ENCODE results near the gene OR4D11.
"Not testable (repeated sequence)": the region's sequence is repeated elsewhere in the genome, so short reads cannot be mapped to it uniquely, and the experiment has no call there.

OR4D11 gene

GRCh38 chr11:59511675-59512074 lies 8.3 kb downstream of the OR4D11 start:
- H3K36me3 ChIP-seq (ENCODE audit: control insufficient read depth, insufficient read depth, low read length): no peaks in the 10 kb centered on the region
- H3K27me3 ChIP-seq (ENCODE audit: control insufficient read depth, insufficient read depth, low read length): no peaks in the 10 kb centered on the region
- H3K4me2 ChIP-seq (ENCODE audit: low read length): no peak overlapping the region
- H3K79me2 ChIP-seq: no peaks in the 10 kb centered on the region
- no peak overlapping the region for H2AFZ ChIP-seq
- H3K9ac ChIP-seq: no peak overlapping the region
- TF ChIP-seq CTCF (IDR thresholded peaks at IDR 0.05): no peak
- no peaks in the 10 kb centered on the region for H3K4me1 ChIP-seq
- H3K4me3 ChIP-seq (ENCODE audit: low read depth, low read length): no peak overlapping the region
- H3K9me3 ChIP-seq (ENCODE audit: control insufficient read depth, low read length): no peaks in the 10 kb centered on the region
- no peak overlapping the region for H3K27ac ChIP-seq

DNA sequence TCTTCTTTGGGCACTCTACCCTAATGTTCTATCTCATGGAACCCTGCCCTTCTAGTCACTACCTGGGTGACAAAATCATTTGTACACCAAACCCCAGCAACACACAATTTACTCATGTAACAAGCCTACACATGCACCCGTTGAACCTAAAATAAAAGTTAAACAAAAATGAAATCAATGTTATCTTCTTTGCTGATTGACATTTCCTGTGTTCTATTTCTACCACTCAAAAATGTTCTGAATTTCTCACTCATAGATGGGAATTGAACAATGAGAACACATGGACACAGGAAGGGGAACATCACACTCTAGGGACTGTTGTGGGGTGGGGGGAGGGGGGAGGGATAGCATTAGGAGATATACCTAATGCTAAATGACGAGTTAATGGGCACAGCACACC lies 16.8 kb downstream of the OR4D11 start:
- H3K4me1 ChIP-seq; H3K4me3 ChIP-seq (ENCODE audit: low read depth, low read length); H3K4me2 ChIP-seq (ENCODE audit: low read length); H3K27ac ChIP-seq; H3K9me3 ChIP-seq (ENCODE audit: control insufficient read depth, low read length); H2AFZ ChIP-seq; H3K79me2 ChIP-seq; H3K36me3 ChIP-seq (ENCODE audit: control insufficient read depth, insufficient read depth, low read length); H3K27me3 ChIP-seq (ENCODE audit: control insufficient read depth, insufficient read depth, low read length); H3K9ac ChIP-seq: not testable (repeated sequence)

DNA sequence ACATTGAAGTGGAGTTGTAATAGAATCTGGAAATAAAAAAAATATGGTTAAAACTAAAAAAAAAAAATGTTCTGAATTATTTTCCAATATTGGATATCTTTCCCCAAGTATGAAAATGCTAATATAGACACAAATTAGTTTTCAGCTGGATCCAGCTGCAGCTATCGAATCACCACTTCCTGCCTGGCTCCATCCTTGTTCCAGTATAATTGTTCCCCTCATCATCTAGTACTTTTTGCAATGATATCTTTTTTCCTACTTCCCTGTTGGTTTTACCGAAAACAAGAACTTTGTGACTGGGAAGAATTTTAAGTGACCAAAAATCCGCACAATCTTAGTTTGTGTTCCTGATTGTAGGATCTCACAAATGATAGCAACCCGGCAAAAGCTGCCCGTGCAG lies 17.4 kb downstream of the OR4D11 start:
- Histone ChIP-seq H3K27me3 (ENCODE audit: control insufficient read depth, insufficient read depth, low read length) (no peaks in the 10 kb centered on the region), H3K79me2 (no peaks in the 10 kb centered on the region), H3K9ac (no peak overlapping the region), H3K4me1 (no peaks in the 10 kb centered on the region), H3K27ac (no peak overlapping the region), H3K36me3 (ENCODE audit: control insufficient read depth, insufficient read depth, low read length) (no peaks in the 10 kb centered on the region), H3K4me2 (ENCODE audit: low read length) (no peak overlapping the region), H3K9me3 (ENCODE audit: control insufficient read depth, low read length) (no peaks in the 10 kb centered on the region), H3K4me3 (ENCODE audit: low read depth, low read length) (no peak overlapping the region), H2AFZ (no peak overlapping the region)
- no peak for TF ChIP-seq CTCF (IDR thresholded peaks at IDR 0.05)

GRCh38 chr11:59523541-59523940 lies 20.2 kb downstream of the OR4D11 start:
- no peak for TF ChIP-seq CTCF (IDR thresholded peaks at IDR 0.05)
- Histone ChIP-seq H3K27me3 (ENCODE audit: control insufficient read depth, insufficient read depth, low read length) (no peaks in the 10 kb centered on the region), H3K79me2 (no peaks in the 10 kb centered on the region)

DNA sequence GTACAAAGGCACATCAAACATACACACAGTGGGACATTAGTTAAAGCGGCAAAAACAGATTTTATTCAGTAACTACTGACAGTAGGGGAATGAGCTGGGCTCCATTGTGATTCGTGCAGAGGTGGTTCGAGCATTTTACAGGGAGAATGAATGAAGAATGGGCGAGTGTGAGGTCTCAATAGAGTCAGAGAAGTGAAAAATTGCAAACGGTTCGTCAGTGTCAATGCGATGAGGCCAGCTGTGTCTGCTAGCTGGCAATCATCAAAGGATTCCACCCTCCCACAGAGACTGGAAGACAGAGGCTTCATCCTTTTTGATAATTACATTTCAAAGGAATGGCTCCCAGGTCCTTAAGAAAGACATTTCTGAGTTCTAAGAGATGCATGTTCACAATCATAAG lies 25.3 kb downstream of the OR4D11 start:
- Histone ChIP-seq H3K27me3 (ENCODE audit: control insufficient read depth, insufficient read depth, low read length) (no peaks in the 10 kb centered on the region), H3K4me3 (ENCODE audit: low read depth, low read length) (no peak overlapping the region), H3K9ac (no peak overlapping the region), H2AFZ (no peak overlapping the region), H3K4me2 (ENCODE audit: low read length) (no peak overlapping the region), H3K27ac (no peak overlapping the region), H3K9me3 (ENCODE audit: control insufficient read depth, low read length) (no peaks in the 10 kb centered on the region), H3K79me2 (no peaks in the 10 kb centered on the region), H3K4me1 (no peaks in the 10 kb centered on the region), H3K36me3 (ENCODE audit: control insufficient read depth, insufficient read depth, low read length) (no peaks in the 10 kb centered on the region)
- TF ChIP-seq CTCF (IDR thresholded peaks at IDR 0.05): no peak

More at GRCh38 chr11:59523541-59523940, 20.2 kb downstream of the OR4D11 start:
- no peak overlapping the region for H3K9ac ChIP-seq
- H3K4me2 ChIP-seq (ENCODE audit: low read length): no peak overlapping the region
- no peak overlapping the region for H3K27ac ChIP-seq
- no peaks in the 10 kb centered on the region for H3K9me3 ChIP-seq (ENCODE audit: control insufficient read depth, low read length)
- no peak overlapping the region for H2AFZ ChIP-seq
- no peaks in the 10 kb centered on the region for H3K36me3 ChIP-seq (ENCODE audit: control insufficient read depth, insufficient read depth, low read length)
- no peak overlapping the region for H3K4me3 ChIP-seq (ENCODE audit: low read depth, low read length)
- no peaks in the 10 kb centered on the region for H3K4me1 ChIP-seq
